A673 (cell line): Measurements from ENCODE around the gene ZFP42. TPM values are rescaled to one million over a fixed set of nuclear protein-coding genes. Genes with fewer than 3 reads are reported as not detected.
A peak's percentile ranks its signal among the peaks of the same experiment; 100 is the strongest.

Experiments
- BruUV-seq: library from RNA; stranded (reverse); fragments of 400-500 nt; replicated peaks from 2 replicates; lab custom pipeline; 2021; lab: Mats Ljungman, UMichigan
- CTCF ChIA-PET: fragments of 300-600 bp; sonication (Branson Sonifier 250); formaldehyde crosslinking; loops from one replicate; lab custom pipeline; 2022; ENCODE audit warnings: antibody characterized with exemption; lab: Charles Lee
- POLR2A ChIA-PET: fragments of 300-600 bp; sonication (Branson Sonifier 250); formaldehyde crosslinking; loops from one replicate; lab custom pipeline; 2022; ENCODE audit warnings: antibody characterized with exemption; ENCODE audit not compliant: low non-redundant PET; lab: Charles Lee
- DNase-seq: peaks from one replicate; pipeline ENCODE4 v3.0.0-alpha.2; 2015; ENCODE audit warnings: low spot score
- H3K27ac ChIP-seq: fragments of 200-600 bp; sonication (generic); 2 replicates; pipeline ENCODE4 v1.5.1; 2016; ENCODE audit warnings: mixed run types, low read depth, mild to moderate bottlenecking, mixed read lengths, antibody characterized with exemption, low read length; ENCODE audit not compliant: poor library complexity, severe bottlenecking
- H3K27me3 ChIP-seq: fragments of 200-600 bp; sonication (generic); replicated peaks from 2 replicates; pipeline ENCODE4 v1.6.1; 2017; ENCODE audit warnings: mixed run types, low read depth, mild to moderate bottlenecking, mixed read lengths, antibody characterized with exemption, low read length; ENCODE audit not compliant: insufficient read depth, poor library complexity
- H3K36me3 ChIP-seq: fragments of 200-600 bp; sonication (generic); 2 replicates; pipeline ENCODE4 v1.6.1; 2016; ENCODE audit warnings: mixed run types, mild to moderate bottlenecking, mixed read lengths, antibody characterized with exemption, low read length; ENCODE audit not compliant: insufficient read depth, poor library complexity, severe bottlenecking
- H3K4me1 ChIP-seq: fragments of 200-600 bp; sonication (generic); 2 replicates; pipeline ENCODE4 v1.6.1; 2017; ENCODE audit warnings: mixed run types, mild to moderate bottlenecking, mixed read lengths, antibody characterized with exemption, low read length; ENCODE audit not compliant: insufficient read depth, poor library complexity, severe bottlenecking
- H3K4me3 ChIP-seq: fragments of 200-600 bp; sonication (generic); 2 replicates; pipeline ENCODE4 v1.5.1; 2016; ENCODE audit warnings: low read depth, mixed run types, mild to moderate bottlenecking, mixed read lengths, low read length; ENCODE audit not compliant: poor library complexity, severe bottlenecking
- H3K9me3 ChIP-seq: fragments of 200-600 bp; sonication (generic); 2 replicates; pipeline ENCODE4 v1.6.1; 2016; ENCODE audit warnings: mixed run types, low read depth, mild to moderate bottlenecking, mixed read lengths, antibody characterized with exemption, low read length; ENCODE audit not compliant: poor library complexity, severe bottlenecking
- CTCF ChIP-seq: fragments of 300-800, 200-600 bp; sonication (generic); conservative IDR thresholded peaks from 2 replicates; pipeline ENCODE4 v1.5.1; 2017; ENCODE audit warnings: low read depth, mild to moderate bottlenecking, antibody characterized with exemption, low read length, moderate library complexity, mixed read lengths
- EZH2 ChIP-seq: fragments of 200-600 bp; sonication (generic); IDR thresholded peaks from 2 replicates; pipeline ENCODE4 v1.6.1; 2017; ENCODE audit warnings: borderline replicate concordance, low read depth, mild to moderate bottlenecking, mixed read lengths, antibody characterized with exemption, low read length; ENCODE audit not compliant: poor library complexity, severe bottlenecking
- intact Hi-C: fragments of 100-400 bp; cut with micrococcal nuclease; formaldehyde crosslinking; loops from one replicate; pipeline ENCODE4 v1.10.0; 2022; ENCODE audit not compliant: unreplicated experiment
- total RNA-seq: library from RNA; stranded (reverse); gene quantifications from 2 replicates; pipeline ENCODE4 v1.2.3, GENCODE V29; 2021

The ZFP42 gene
- total RNA-seq, 1 experiment from 2014 or later = not detected

GRCh38 chr4:187962926-187963325 is 32.6 kb upstream of the ZFP42 start:
- Histone ChIP-seq H3K27me3 (peaks cover 78% of the 10 kb centered on the region), H3K36me3 (no peaks in the 10 kb centered on the region), H3K4me3 (no peak overlapping the region), H3K27ac (no peak overlapping the region), H3K9me3 (no peaks in the 10 kb centered on the region), H3K4me1 (no peaks in the 10 kb centered on the region)
- TF ChIP-seq EZH2 (no peak), CTCF (no peak)
- intact Hi-C loops = no loop called here
- POLR2A ChIA-PET = no interaction called here
- BruUV-seq = no TSS peak
- DNase-seq = no peak
- CTCF ChIA-PET = no interaction called here

GRCh38 chr4:187965726-187966125 is 29.8 kb upstream of the ZFP42 start:
- Histone ChIP-seq H3K36me3 (no peaks in the 10 kb centered on the region), H3K4me3 (no peak overlapping the region), H3K9me3 (no peaks in the 10 kb centered on the region), H3K27me3 (peaks cover 68% of the 10 kb centered on the region), H3K4me1 (no peaks in the 10 kb centered on the region), H3K27ac (no peak overlapping the region)
- TF ChIP-seq CTCF (no peak), EZH2 (no peak)
- intact Hi-C loops = no loop called here
- DNase-seq = no peak
- BruUV-seq = no TSS peak
- POLR2A ChIA-PET = interaction anchor here (0.7 kb wide), 1 partner anchor 1105 kb away, joined by 6 read pairs; no protein-coding TSS in a partner anchor
- CTCF ChIA-PET = no interaction called here

- DNase-seq = peak; percentile 10
- CTCF ChIA-PET = no interaction called here
- H3K27ac ChIP-seq = no peak overlapping the region
- no peak overlapping the region for H3K4me3 ChIP-seq
- H3K36me3 ChIP-seq = no peaks in the 10 kb centered on the region
- no peaks in the 10 kb centered on the region for H3K9me3 ChIP-seq
- no peaks in the 10 kb centered on the region for H3K4me1 ChIP-seq
- no peak for TF ChIP-seq EZH2
- TF ChIP-seq CTCF = no peak
- POLR2A ChIA-PET = no interaction called here
- peaks cover 20% of the 10 kb centered on the region for H3K27me3 ChIP-seq
- BruUV-seq = no TSS peak
- intact Hi-C loops = no loop called here
Observed at GRCh38 chr4:187972135-187972534, 23.4 kb upstream of the ZFP42 start.
